Endothelial cell (in vitro differentiated cells): ENCODE results near the gene ODAD4. TPM values are rescaled to one million over a fixed set of nuclear protein-coding genes. Genes with fewer than 3 reads are reported as not detected.

Source experiments
- DNase-seq: peaks from one replicate; pipeline ENCODE4 v3.0.0; 2021; ENCODE audit warnings: low spot score
- H3K27ac Mint-ChIP-seq: one replicate; pipeline ENCODE4 v1.8.0; 2021; ENCODE audit warnings: mixed read lengths, inconsistent platforms; ENCODE audit not compliant: unreplicated experiment
- H3K27me3 Mint-ChIP-seq: one replicate; pipeline ENCODE4 v1.8.0; 2021; ENCODE audit warnings: mild to moderate bottlenecking, moderate library complexity, mixed read lengths, inconsistent platforms; ENCODE audit not compliant: unreplicated experiment
- H3K36me3 Mint-ChIP-seq: one replicate; pipeline ENCODE4 v1.8.0; 2021; ENCODE audit warnings: mild to moderate bottlenecking, low read depth, mixed read lengths, inconsistent platforms; ENCODE audit not compliant: unreplicated experiment
- H3K4me1 Mint-ChIP-seq: one replicate; pipeline ENCODE4 v1.8.0; 2021; ENCODE audit warnings: mild to moderate bottlenecking, mixed read lengths, inconsistent platforms; ENCODE audit not compliant: unreplicated experiment
- H3K4me3 Mint-ChIP-seq: one replicate; pipeline ENCODE4 v1.8.0; 2021; ENCODE audit warnings: mild to moderate bottlenecking, mixed read lengths, inconsistent platforms; ENCODE audit not compliant: unreplicated experiment
- H3K9me3 Mint-ChIP-seq: one replicate; pipeline ENCODE4 v1.8.0; 2021; ENCODE audit warnings: mixed read lengths, inconsistent platforms; ENCODE audit not compliant: unreplicated experiment
- CTCF ChIP-seq: fragments of 200-600 bp; sonication (generic); IDR thresholded peaks from one replicate; pipeline ENCODE4 v1.5.0; 2021; ENCODE audit warnings: antibody characterized with exemption; ENCODE audit not compliant: unreplicated experiment
- total RNA-seq: library from RNA; stranded (reverse); fragmentation: NEBNext Ultra II Directional; extraction: Animal tissue kit (Norgen Biotek cat#: 25700); gene quantifications from one replicate; pipeline ENCODE4 v1.2.1, GENCODE V29; 2021; ENCODE audit not compliant: unreplicated experiment

The ODAD4 gene
- total RNA-seq, 1 donor from 2014 or later: 2.2 TPM

- Mint-ChIP-seq H3K9me3 (no peaks in the 10 kb centered on the region), H3K27ac (peak overlapping the region; percentile 75), H3K27me3 (peaks cover 10% of the 10 kb centered on the region), H3K4me1 (peaks cover 39% of the 10 kb centered on the region), H3K36me3 (peaks cover 12% of the 10 kb centered on the region), H3K4me3 (peak overlapping the region; percentile 95)
- peak; percentile 34 for DNase-seq
- TF ChIP-seq CTCF: no peak
Observed at GRCh38 chr17:41917679-41918313, 12.6 kb upstream of the ODAD4 start.

- H3K27ac Mint-ChIP-seq: peak within 1 kb of the TSS; percentile 75
- no peaks in the 10 kb centered on the region for H3K9me3 Mint-ChIP-seq
- H3K4me3 Mint-ChIP-seq: peak within 1 kb of the TSS; percentile 95
- peak; percentile 98 for DNase-seq
- peaks cover 37% of the 10 kb centered on the region for H3K4me1 Mint-ChIP-seq
- TF ChIP-seq CTCF: no peak
- peaks cover 10% of the 10 kb centered on the region for H3K27me3 Mint-ChIP-seq
- peaks cover 9% of the 10 kb centered on the region for H3K36me3 Mint-ChIP-seq
Observed at GRCh38 chr17:41918314-41919164, 11.9 kb upstream of the ODAD4 start, which contains the start of gene ACLY. Gene ACLY, minus strand, starts transcription at chr17:41918951. Its CDS starts 5,078 bp downstream, at chr17:41913873.

- H3K9me3 Mint-ChIP-seq: no peaks in the 10 kb centered on the region
- DNase-seq: no peak
- peak overlapping the region; percentile 62 for H3K4me3 Mint-ChIP-seq
- peaks cover 4% of the 10 kb centered on the region for H3K36me3 Mint-ChIP-seq
- TF ChIP-seq CTCF: no peak
- no peak overlapping the region for H3K27ac Mint-ChIP-seq
- peaks cover 11% of the 10 kb centered on the region for H3K27me3 Mint-ChIP-seq
- H3K4me1 Mint-ChIP-seq: peaks cover 30% of the 10 kb centered on the region
Observed at GRCh38 chr17:41919165-41919817, 11.1 kb upstream of the ODAD4 start.

- DNase-seq: no peak
- Mint-ChIP-seq H3K9me3 (no peaks in the 10 kb centered on the region), H3K27me3 (peaks cover 12% of the 10 kb centered on the region), H3K4me3 (peak overlapping the region; percentile 86), H3K36me3 (peaks cover 4% of the 10 kb centered on the region), H3K4me1 (peaks cover 23% of the 10 kb centered on the region), H3K27ac (peak overlapping the region; percentile 85)
- no peak for TF ChIP-seq CTCF
Observed at GRCh38 chr17:41919840-41920579, 10.4 kb upstream of the ODAD4 start.
